Adrenal gland (tissue), 5 donors: ENCODE results near the gene PHLDB3.

Experiments
- POLR2A ChIP-seq, 2 donors: fragments of 450-650 bp; IDR thresholded peaks; one replicate each; pipeline ENCODE4 v1.6.1; 2017; ENCODE audit warnings: antibody characterized with exemption in 2 of 2, mild to moderate bottlenecking in 2 of 2, moderate library complexity in 1 of 2
- TF ChIP-seq, protein P1 (sequence below), 6 experiments: fragments of 450-650 bp in 4 of 6; fragments of 200-600 bp in 2 of 6; sonication (generic) in 1 of 6; IDR thresholded peaks; 1 replicate in 5 of 6; 2 replicates in 1 of 6; pipeline versions ENCODE4 v1.5.1 to v1.8.0; 2016 to 2021; ENCODE audit warnings: antibody characterized with exemption in 6 of 6, mild to moderate bottlenecking in 2 of 6, moderate library complexity in 1 of 6
- donor health status: DM: no; HTN: no; CAD: no.

DNA sequence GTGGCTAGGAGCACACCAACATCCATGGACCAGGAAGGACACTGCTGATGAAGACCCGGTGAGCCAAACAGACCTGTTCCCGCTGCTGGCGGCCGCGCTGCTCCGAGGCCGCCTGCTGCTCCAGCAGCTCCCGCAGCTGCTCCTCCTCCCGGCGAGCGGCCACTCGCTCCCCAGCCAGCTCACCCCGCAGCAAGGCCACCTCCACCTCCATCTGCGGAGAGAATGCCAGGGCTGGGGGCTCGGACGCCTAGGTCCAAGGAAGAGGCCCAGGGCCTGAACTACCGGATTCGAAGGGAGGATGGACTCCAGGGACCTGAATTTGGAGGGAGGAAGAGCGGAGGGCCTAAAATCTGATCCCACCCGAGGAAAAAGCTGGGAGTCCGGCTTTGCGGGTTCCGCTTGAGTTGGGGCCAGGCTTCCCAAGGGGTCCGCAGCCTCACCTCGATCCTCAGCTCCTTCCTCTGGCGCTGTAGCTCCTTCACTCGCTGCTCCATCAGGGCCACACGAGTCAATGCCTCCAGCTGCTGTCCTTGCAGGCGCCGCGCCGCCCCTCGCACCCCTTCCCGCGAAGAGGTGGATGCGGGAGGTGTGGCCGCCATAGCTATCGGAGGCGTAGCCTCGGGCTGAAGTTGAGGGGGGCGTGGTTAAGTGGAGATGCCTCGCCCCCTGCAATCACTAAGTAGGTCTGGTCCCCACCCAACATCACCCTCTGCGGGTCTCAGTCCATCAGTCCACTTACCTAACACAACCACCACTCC lies 2.7 kb downstream of the PHLDB3 start:
- TF ChIP-seq, protein P1, sequence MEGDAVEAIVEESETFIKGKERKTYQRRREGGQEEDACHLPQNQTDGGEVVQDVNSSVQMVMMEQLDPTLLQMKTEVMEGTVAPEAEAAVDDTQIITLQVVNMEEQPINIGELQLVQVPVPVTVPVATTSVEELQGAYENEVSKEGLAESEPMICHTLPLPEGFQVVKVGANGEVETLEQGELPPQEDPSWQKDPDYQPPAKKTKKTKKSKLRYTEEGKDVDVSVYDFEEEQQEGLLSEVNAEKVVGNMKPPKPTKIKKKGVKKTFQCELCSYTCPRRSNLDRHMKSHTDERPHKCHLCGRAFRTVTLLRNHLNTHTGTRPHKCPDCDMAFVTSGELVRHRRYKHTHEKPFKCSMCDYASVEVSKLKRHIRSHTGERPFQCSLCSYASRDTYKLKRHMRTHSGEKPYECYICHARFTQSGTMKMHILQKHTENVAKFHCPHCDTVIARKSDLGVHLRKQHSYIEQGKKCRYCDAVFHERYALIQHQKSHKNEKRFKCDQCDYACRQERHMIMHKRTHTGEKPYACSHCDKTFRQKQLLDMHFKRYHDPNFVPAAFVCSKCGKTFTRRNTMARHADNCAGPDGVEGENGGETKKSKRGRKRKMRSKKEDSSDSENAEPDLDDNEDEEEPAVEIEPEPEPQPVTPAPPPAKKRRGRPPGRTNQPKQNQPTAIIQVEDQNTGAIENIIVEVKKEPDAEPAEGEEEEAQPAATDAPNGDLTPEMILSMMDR (IDR thresholded peaks at IDR 0.05), result no peak
- no peak for TF ChIP-seq POLR2A (IDR thresholded peaks at IDR 0.05)
